ENCODE data around the gene ZNF33B. TPM values are rescaled to one million over a fixed set of nuclear protein-coding genes. Genes with fewer than 3 reads are reported as not detected.
A peak's percentile ranks its signal among the peaks of the same experiment; 100 is the strongest.

Gene ZNF33B
- total RNA-seq, 1 donor from 2014 or later = 37.5 TPM

- H3K9me3 Mint-ChIP-seq (ENCODE audit: unreplicated experiment) = peaks cover 4% of the 10 kb centered on the region
- H3K4me3 Mint-ChIP-seq (ENCODE audit: unreplicated experiment) = no peak overlapping the region
- no peak overlapping the region for H3K27ac Mint-ChIP-seq (ENCODE audit: unreplicated experiment)
- H3K36me3 Mint-ChIP-seq (ENCODE audit: unreplicated experiment) = no peaks in the 10 kb centered on the region
- no peak for TF ChIP-seq CTCF (IDR thresholded peaks at IDR 0.05; ENCODE audit: partially characterized antibody, unreplicated experiment)
- H3K27me3 Mint-ChIP-seq (ENCODE audit: unreplicated experiment) = no peaks in the 10 kb centered on the region
- no peak for DNase-seq
- no peaks in the 10 kb centered on the region for H3K4me1 Mint-ChIP-seq (ENCODE audit: low read depth, unreplicated experiment)
Observed at GRCh38 chr10:42646214-42646613, 7.8 kb upstream of the ZNF33B start.

GRCh38 chr10:42645516-42645915 lies 7.1 kb upstream of the ZNF33B start:
- no peak for DNase-seq
- Mint-ChIP-seq H3K36me3 (ENCODE audit: unreplicated experiment) (no peaks in the 10 kb centered on the region), H3K4me1 (ENCODE audit: low read depth, unreplicated experiment) (peaks cover 2% of the 10 kb centered on the region), H3K4me3 (ENCODE audit: unreplicated experiment) (no peak overlapping the region), H3K27ac (ENCODE audit: unreplicated experiment) (no peak overlapping the region), H3K9me3 (ENCODE audit: unreplicated experiment) (peaks cover 4% of the 10 kb centered on the region), H3K27me3 (ENCODE audit: unreplicated experiment) (peaks cover 3% of the 10 kb centered on the region)
- TF ChIP-seq CTCF (IDR thresholded peaks at IDR 0.05; ENCODE audit: partially characterized antibody, unreplicated experiment) = no peak

GRCh38 chr10:42645103-42645502 lies 6.7 kb upstream of the ZNF33B start:
- H3K4me1 Mint-ChIP-seq (ENCODE audit: low read depth, unreplicated experiment) = peaks cover 2% of the 10 kb centered on the region
- peaks cover 3% of the 10 kb centered on the region for H3K27me3 Mint-ChIP-seq (ENCODE audit: unreplicated experiment)
- H3K9me3 Mint-ChIP-seq (ENCODE audit: unreplicated experiment) = peaks cover 4% of the 10 kb centered on the region
- no peak for TF ChIP-seq CTCF (IDR thresholded peaks at IDR 0.05; ENCODE audit: partially characterized antibody, unreplicated experiment)
- DNase-seq = no peak
- no peak overlapping the region for H3K27ac Mint-ChIP-seq (ENCODE audit: unreplicated experiment)
- H3K4me3 Mint-ChIP-seq (ENCODE audit: unreplicated experiment) = no peak overlapping the region
- no peaks in the 10 kb centered on the region for H3K36me3 Mint-ChIP-seq (ENCODE audit: unreplicated experiment)

- TF ChIP-seq CTCF (IDR thresholded peaks at IDR 0.05; ENCODE audit: partially characterized antibody, unreplicated experiment) = no peak
- Mint-ChIP-seq H3K4me1 (ENCODE audit: low read depth, unreplicated experiment) (peaks cover 11% of the 10 kb centered on the region), H3K36me3 (ENCODE audit: unreplicated experiment) (no peaks in the 10 kb centered on the region), H3K4me3 (ENCODE audit: unreplicated experiment) (no peak overlapping the region), H3K27ac (ENCODE audit: unreplicated experiment) (no peak overlapping the region), H3K27me3 (ENCODE audit: unreplicated experiment) (peaks cover 13% of the 10 kb centered on the region), H3K9me3 (ENCODE audit: unreplicated experiment) (peaks cover 12% of the 10 kb centered on the region)
- no peak for DNase-seq
Observed at GRCh38 chr10:42640610-42641229, 2.4 kb upstream of the ZNF33B start.

GRCh38 chr10:42638821-42639270 lies 476 bp upstream of the ZNF33B start:
- peaks cover 11% of the 10 kb centered on the region for H3K4me1 Mint-ChIP-seq (ENCODE audit: low read depth, unreplicated experiment)
- H3K9me3 Mint-ChIP-seq (ENCODE audit: unreplicated experiment) = peaks cover 10% of the 10 kb centered on the region
- H3K27ac Mint-ChIP-seq (ENCODE audit: unreplicated experiment) = peak overlapping the region; percentile 93
- peaks cover 13% of the 10 kb centered on the region for H3K27me3 Mint-ChIP-seq (ENCODE audit: unreplicated experiment)
- no peak for TF ChIP-seq CTCF (IDR thresholded peaks at IDR 0.05; ENCODE audit: partially characterized antibody, unreplicated experiment)
- peak overlapping the region; percentile 93 for H3K4me3 Mint-ChIP-seq (ENCODE audit: unreplicated experiment)
- no peaks in the 10 kb centered on the region for H3K36me3 Mint-ChIP-seq (ENCODE audit: unreplicated experiment)
- DNase-seq = no peak
